HG02571 (cell line): ENCODE results near the gene PBRM1.
A peak's percentile ranks its signal among the peaks of the same experiment; 100 is the strongest.
"Not testable (repeated sequence)": the region's sequence is repeated elsewhere in the genome, so short reads cannot be mapped to it uniquely, and the experiment has no call there.

Experiments used
- ATAC-seq: cut with Tn5 transposase; IDR thresholded peaks from one replicate; pipeline ENCODE4 v1.9.1; 2021; ENCODE audit warnings: mild to moderate bottlenecking, moderate library complexity; ENCODE audit not compliant: unreplicated experiment

Gene PBRM1

DNA sequence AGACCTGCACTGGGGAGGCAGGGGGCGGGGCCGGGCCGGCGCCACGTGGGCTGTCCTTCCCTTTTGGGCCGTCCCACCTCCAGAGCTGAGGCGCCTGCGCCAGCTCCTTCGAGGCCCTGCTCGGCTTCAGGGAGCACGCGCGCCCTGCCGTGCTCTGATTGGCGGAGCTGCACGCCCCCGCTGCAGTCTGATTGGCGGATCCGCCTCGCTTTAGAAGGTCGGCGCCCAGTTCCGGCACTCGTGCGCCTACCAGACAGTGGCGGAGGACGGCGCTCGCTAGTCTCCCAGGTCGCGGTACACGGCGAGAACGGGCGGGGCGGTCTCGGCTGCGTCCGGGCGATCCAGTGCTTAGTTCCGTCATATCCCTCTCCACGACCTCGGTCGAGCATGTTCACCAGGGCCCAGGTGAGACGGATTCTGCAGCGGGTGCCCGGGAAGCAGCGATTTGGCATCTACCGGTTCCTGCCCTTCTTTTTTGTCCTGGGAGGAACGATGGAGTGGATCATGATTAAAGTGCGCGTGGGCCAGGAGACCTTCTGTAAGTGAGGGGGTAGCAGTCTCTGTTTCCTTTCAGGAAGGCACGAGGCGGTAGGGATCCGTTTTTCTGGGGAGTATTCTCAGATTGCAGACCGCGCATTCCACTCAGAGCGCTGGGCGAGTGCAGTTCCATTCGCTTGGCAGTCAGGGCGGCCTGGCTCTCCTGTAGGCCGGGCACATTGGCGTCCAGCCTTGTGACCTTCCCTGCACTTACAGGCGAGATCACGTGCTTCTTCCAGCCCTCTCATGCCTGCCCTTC lies 149.1 kb downstream of the PBRM1 start, which contains the start of gene UQCC5:
UQCC5 (plus strand) TSS at position 237 of the 796 bp plus-strand sequence; CDS start at position 388, 151 bp downstream.
- ATAC-seq: peak; percentile 74

GRCh38 chr3:52536112-52536368 lies 149.7 kb downstream of the PBRM1 start:
- no peak for ATAC-seq

DNA sequence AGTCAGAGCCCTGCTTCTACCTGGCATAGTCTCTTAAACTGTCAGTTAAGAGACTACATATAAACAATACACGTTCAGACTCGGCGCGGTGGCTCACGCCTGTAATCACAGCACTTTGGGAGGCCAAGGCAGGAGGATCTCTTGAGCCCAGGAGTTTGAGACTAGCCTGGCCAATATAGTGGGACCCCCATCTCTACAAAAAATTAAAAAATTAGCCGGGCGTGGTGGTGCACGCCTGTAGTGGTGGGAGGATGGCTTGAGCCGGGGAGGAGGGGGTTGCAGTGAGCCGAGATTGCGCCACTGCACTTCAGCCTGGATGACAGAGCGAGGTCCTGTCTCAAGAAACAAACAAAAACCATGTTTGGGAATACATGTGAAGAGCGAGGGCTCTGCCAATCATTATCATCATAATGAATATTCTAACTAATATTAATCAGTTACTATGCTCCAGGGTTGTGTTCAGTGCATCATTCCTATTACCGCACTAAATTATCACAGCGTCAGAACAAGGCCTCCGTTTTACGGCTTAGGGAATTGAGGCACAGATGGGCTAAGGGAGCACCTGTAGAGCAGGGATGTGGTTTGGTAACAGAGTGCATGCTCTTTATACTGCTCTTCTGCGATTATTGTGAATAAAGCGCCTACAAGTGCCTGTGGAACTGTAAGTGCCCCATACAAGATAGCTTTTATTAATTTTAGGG lies 150.2 kb downstream of the PBRM1 start:
- no peak for ATAC-seq

- ATAC-seq: no peak
Observed at GRCh38 chr3:52534281-52535183, 151.2 kb downstream of the PBRM1 start.

GRCh38 chr3:52533623-52534280 lies 152.0 kb downstream of the PBRM1 start, which contains the start of gene NT5DC2:
Gene NT5DC2 (minus strand): TSS chr3:52533857. CDS start chr3:52533737, 120 bp downstream.
- peak; percentile 29 for ATAC-seq

DNA sequence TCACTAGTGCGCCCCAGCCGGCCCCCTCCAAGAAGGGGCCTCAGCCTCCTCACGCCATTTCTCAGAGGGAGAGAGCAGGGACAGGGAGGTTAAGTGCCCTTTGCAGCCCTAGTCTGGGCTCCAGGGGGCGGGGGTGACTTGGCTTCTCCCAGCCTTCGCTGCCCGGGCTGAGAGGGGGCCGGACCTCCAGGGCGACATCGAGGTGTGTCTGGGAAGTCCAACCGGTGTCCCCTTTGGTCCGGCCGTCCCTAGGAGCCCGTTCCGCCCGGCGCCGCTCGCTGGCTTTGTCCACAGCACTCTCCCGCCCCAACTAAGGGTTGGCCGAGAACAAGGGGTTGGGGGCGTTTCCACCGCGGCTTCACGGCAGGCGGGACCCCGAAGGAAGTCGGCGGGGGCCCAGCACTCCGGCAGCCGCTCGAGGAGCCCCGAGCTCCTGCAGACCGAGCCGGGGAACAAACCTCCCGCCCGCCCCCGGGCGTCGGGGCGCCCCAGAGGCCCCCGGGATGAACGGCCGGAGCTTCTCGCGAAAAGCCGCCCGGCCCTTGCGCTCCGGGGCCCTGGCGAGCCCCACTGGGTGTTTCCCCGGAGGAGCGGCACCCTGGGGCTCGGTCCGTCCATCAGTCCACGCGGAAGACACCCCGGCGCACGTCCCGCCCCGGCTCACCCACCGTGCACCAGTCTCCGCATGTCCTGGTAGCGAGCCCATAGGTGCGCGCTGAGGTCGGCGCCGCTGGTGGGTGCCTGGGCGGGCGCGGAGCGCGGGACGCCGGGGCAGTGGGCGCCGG lies 152.7 kb downstream of the PBRM1 start:
- ATAC-seq: no peak

GRCh38 chr3:52532517-52532837 lies 153.2 kb downstream of the PBRM1 start:
- no peak for ATAC-seq

DNA sequence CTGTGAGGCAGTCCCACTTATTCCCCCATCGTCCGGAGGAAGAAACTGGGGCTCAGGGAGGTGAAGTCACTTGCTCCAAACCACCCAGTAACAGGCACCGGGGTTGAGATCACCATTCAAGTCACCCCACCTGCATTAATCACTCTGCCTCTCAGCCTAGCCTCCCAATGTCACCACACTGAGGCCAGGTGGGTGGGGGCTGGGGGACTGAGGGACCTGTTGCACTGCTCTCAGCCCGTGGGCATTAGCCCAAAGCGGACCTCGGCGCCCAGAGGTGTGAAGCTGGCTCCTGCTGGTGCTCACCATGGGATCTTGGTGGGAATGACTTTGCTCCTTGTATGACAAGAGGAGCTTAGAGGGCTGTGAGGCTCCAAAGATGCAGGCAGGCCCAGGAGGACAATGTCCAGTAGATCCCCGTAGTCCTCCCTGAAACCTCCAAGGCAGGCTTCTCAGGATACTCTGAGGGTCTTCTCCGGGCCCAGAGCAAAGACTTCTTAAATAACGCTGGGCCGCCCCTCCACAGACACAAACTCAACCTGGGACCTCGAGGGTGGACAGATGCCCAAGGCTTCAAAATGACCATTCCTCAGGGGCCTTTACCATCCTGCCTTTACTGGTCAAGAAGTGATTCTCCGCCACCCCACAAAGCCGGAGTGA lies 153.7 kb downstream of the PBRM1 start:
- ATAC-seq: no peak

- no peak for ATAC-seq
Observed at GRCh38 chr3:52530918-52531826, 154.5 kb downstream of the PBRM1 start.

GRCh38 chr3:52529376-52530333 lies 156.1 kb downstream of the PBRM1 start:
- ATAC-seq: no peak

DNA sequence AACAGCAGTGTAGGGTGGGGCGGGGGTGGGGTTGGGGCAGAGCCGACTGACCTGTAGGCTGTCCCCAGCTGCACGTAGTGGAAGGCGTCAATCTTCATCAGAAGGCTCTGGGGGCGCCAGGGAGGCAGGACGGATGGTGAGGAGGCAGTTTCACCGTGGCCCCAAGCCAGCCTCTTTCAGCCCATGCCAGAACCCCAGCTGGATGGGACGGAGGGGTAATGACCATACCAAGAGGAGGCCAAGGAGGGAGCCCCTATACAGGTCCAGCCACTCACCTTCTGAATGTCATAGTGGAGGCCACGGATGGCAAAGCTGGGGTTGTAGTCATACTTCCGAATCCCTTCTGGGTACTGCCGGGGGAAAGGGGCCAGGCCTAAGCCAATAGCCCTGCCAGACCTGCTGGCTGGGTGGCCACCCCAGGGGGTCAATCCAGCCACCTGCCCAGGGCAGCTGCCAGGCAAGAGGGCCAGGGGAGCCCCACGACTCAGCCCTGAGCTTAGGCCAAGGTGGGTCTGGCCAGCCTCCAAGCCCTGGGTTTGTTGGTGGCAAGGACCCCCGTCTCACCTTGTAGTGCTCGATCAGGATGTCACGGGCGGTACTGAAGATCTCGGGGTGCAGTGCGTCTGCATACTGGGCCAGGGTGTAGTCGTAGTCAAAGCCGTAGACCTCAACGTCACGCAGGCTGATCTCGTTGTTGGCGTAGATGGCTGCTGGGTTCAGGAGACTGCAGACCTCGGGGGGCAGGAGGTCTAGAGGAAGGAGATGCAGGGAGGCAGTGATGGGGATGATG lies 156.9 kb downstream of the PBRM1 start:
- no peak for ATAC-seq

- no peak for ATAC-seq
Observed at GRCh38 chr3:52527732-52528585, 157.8 kb downstream of the PBRM1 start.

GRCh38 chr3:52527039-52527731 lies 158.5 kb downstream of the PBRM1 start:
- no peak for ATAC-seq

GRCh38 chr3:52526671-52527038 lies 159.1 kb downstream of the PBRM1 start:
- ATAC-seq: not testable (repeated sequence)
